Prostate gland (tissue), 2 donors: ENCODE results near the gene EEF2KMT. TPM values are rescaled to one million over a fixed set of nuclear protein-coding genes. Genes with fewer than 3 reads are reported as not detected.
"Not testable (repeated sequence)": the region's sequence is repeated elsewhere in the genome, so short reads cannot be mapped to it uniquely, and the experiment has no call there.

Experiments
- DNase-seq: peaks from one replicate; pipeline ENCODE4 v3.0.0-alpha.2; 2019; ENCODE audit warnings: low spot score
- H3K27ac ChIP-seq, 2 donors: fragments of 200-600 bp; sonication (generic); 2 replicates each; pipeline ENCODE4 v1.5.1; 2017 to 2019
- H3K27me3 ChIP-seq: fragments of 200-600 bp; sonication (generic); replicated peaks from 2 replicates; pipeline ENCODE4 v1.5.1; 2019; ENCODE audit not compliant: insufficient read depth
- H3K36me3 ChIP-seq, 2 donors: fragments of 200-600 bp; sonication (generic); 1 replicate in 1 of 2; 2 replicates in 1 of 2; pipeline versions ENCODE4 v1.5.1 to v1.8.1; 2017 to 2019
- H3K4me1 ChIP-seq: fragments of 200-600 bp; sonication (generic); replicated peaks from 2 replicates; pipeline ENCODE4 v1.5.1; 2019
- H3K4me3 ChIP-seq, 2 donors: fragments of 200-600 bp; sonication (generic); 2 replicates each; pipeline ENCODE4 v1.5.1; 2017 to 2019
- H3K9me3 ChIP-seq: fragments of 200-600 bp; sonication (generic); 2 replicates; pipeline ENCODE4 v1.5.1; 2017
- CTCF ChIP-seq, 4 experiments: fragments of 200-600 bp in 2 of 4; fragments of 450-650 bp in 2 of 4; sonication (generic) in 2 of 4; IDR thresholded peaks; 1 replicate in 3 of 4; 2 replicates in 1 of 4; pipeline ENCODE4 v1.5.1; 2016 to 2019; ENCODE audit warnings: antibody characterized with exemption in 4 of 4, mild to moderate bottlenecking in 2 of 4, moderate library complexity in 2 of 4
- POLR2A ChIP-seq: fragments of 450-650 bp; IDR thresholded peaks from one replicate; pipeline ENCODE4 v1.6.1; 2016; ENCODE audit warnings: antibody characterized with exemption, mild to moderate bottlenecking
- POLR2AphosphoS5 ChIP-seq: sonication (generic); formaldehyde crosslinking; IDR thresholded peaks from one replicate; pipeline ENCODE4 v1.6.1; 2017; ENCODE audit warnings: antibody characterized with exemption
- WGBS: methylation state at CpG from one replicate; pipeline ENCODE4 v1.1.5; 2018; 5-methylcytosine and 5-hydroxymethylcytosine counted together
- intact Hi-C: fragments of 100-400 bp; cut with DNase I; formaldehyde crosslinking; loops from one replicate; pipeline ENCODE4 v1.14.2; 2022
- total RNA-seq, 2 donors: library from RNA; depleted of rRNA; stranded (reverse); fragments of >200 nt; gene quantifications; one replicate each; pipeline ENCODE4 v1.1.0, GENCODE V29; 2016

The EEF2KMT gene
- total RNA-seq = 10 to 100 TPM; 10.1 to 10.8 TPM

DNA sequence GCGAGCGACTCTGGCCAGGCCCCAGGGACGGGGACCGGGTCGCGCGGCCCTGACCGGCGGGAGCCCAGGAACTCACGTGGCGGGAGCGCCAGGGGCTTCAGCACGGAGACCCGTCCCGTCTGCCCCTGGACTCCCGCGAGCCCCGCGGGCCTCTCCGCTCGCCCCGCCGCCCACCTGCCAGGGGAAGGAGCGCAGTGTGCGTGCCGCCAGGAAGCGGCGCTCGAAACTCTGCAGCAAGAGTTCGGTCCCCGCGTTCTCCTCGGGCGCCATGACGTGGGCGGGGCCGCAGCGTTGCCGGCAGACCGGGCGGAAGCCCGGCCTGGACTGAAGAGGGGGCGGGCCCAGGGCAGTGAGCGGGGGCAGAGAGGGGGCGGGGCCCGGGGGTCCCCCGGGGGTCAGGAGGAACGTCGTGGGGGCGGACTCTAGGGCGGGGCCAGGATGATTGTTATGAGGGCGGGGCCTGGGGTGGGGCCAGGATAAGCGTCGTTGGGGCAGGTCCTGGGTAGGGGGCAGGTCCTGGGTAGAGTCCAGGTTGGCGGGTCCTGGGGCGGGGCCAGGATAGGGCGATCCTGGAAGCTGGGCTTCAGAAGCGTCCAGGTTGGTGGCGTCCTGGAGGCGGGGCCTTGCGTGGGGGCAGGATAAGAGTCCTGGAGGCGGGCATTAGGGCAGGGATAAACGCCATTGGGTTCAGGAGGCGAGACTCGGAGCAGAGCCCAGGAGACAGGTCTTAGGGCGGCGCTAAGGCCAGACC, at the start of gene EEF2KMT:
Gene EEF2KMT, minus strand, starts transcription at position 326 of the 751 bp plus-strand sequence. Its CDS starts 56 bp downstream, at position 270.
- H3K27ac ChIP-seq = peak within 1 kb of the TSS; percentile 92
- peak within 1 kb of the TSS; percentile 68 to 70 for H3K4me3 ChIP-seq
- intact Hi-C loops, H3K27me3 ChIP-seq, H3K36me3 ChIP-seq, H3K4me1 ChIP-seq, H3K9me3 ChIP-seq: not testable (repeated sequence)
- peak; percentile 99 for DNase-seq
- peak; percentile 43 for TF ChIP-seq POLR2AphosphoS5
- TF ChIP-seq POLR2A = peak; percentile 25
- 0% methylated on average over 31 of the region's 67 CpGs for WGBS

DNA sequence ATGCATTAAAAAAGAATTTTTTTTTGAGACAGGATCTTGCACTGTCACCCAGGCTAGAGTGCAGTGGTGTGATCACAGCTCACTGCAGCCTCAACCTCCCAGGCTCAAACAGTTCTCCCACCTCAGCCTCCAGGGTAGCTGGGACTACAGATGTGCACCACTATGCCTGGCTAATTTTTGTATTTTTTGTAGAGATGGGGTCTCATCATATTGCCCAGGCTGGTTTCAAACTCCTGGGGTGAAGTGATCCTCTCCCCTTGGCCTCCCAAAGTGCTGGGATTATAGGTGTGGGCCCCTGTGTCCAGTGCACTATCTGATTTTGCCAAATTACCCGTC, 47.0 kb upstream of the EEF2KMT start:
- DNase-seq, H3K27me3 ChIP-seq, intact Hi-C loops: not testable (repeated sequence)

DNA sequence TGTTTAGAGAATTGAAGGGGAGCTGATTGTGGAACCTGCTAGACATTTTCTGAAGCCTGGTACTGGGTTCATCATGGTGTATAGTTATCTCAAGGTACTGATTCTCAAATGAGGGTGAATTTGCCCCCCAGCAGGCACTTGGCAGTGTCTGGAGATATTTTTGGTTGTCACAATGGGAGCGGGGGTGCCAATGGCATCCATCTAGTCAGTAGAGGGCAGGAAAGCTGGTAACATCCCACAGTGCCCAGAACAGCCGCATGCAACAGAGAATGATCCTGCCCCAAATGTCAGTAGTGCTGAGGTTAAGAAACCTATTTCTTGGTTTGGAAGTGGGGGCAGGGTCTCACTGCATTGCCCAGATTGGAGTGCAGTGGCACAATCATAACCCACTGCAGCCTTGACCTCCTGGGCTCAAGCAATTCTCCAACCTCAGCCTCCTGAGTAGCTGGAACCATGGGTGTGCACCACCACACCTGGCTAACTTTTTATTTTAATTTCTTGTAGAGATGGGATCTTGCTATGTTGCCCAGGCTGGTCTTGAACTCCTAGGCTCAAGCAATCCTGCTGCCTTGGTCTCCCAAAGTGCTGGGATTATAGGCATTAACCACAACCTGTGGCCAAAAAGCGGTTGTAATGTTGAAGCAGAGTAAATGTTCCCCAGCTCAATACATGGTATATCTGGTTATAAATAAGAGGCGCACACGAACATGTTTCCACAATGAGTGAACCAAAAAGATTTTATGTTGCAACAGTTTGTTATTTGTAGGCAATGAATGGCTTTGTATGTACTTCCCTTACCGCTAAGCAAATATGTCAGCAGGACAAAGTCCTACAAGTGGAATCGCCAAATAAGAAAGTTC, 46.4 kb upstream of the EEF2KMT start:
- Histone ChIP-seq H3K27me3 (no peaks in the 10 kb centered on the region), H3K36me3 (no peaks in the 10 kb centered on the region), H3K4me3 (no peak overlapping the region), H3K9me3 (no peaks in the 10 kb centered on the region), H3K27ac (no peak overlapping the region), H3K4me1 (no peaks in the 10 kb centered on the region)
- intact Hi-C loops = no loop called here
- TF ChIP-seq CTCF (IDR thresholded peaks at IDR 0.05) (no peak), POLR2AphosphoS5 (no peak), POLR2A (no peak)
- no peak for DNase-seq
- 86% methylated on average over 7 of the region's 7 CpGs for WGBS

More for the DNA sequence above, 47.0 kb upstream of the EEF2KMT start:
- H3K36me3 ChIP-seq, H3K9me3 ChIP-seq, H3K4me1 ChIP-seq, H3K4me3 ChIP-seq, H3K27ac ChIP-seq: not testable (repeated sequence)
- 92% methylated on average over 1 of the region's 1 CpG for WGBS

GRCh38 chr16:5140151-5140550, 42.6 kb upstream of the EEF2KMT start:
- H3K27me3 ChIP-seq, DNase-seq, intact Hi-C loops, H3K4me1 ChIP-seq, H3K4me3 ChIP-seq, H3K9me3 ChIP-seq, H3K36me3 ChIP-seq, H3K27ac ChIP-seq: not testable (repeated sequence)
- WGBS = 68% methylated on average over 7 of the region's 7 CpGs

DNA sequence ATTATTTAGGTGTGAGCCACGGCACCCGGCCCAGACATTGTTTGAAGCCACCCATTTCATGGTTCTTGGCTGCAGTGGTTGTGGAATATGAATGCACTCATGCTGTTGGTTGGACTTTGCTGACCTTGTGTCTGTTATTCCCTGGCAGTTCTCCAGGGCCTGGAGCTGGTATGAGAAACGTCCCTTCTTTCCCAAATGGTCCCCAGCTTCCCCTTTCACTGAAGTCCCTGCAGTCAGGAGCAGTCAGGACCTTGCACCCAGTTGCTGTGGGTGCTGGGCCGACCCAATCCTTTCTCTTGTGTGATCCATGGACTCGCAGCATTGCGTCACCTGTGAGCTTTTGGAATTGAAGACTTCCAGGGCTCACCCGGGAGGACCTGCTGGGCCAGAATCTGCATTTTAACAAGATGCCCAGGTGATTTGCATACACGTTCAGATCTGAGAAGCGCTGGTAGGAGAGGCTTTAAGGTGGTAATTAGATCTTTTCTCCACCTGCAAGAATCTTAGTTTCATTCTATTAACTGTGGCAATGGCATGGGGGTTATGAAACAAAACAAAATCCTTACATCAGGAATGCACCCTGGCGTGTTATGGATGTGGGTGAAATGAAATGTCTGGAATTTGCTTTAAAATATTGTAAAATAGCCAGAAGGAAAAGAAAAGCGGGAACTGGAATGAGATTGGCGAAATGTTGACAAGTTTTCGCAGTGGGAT, 37.3 kb upstream of the EEF2KMT start:
- intact Hi-C loops, DNase-seq: not testable (repeated sequence)
- WGBS = 58% methylated on average over 13 of the region's 13 CpGs

GRCh38 chr16:5132915-5133600, 35.5 kb upstream of the EEF2KMT start:
- peak in 1 of 4 experiments; percentile 18 for TF ChIP-seq CTCF (IDR thresholded peaks at IDR 0.05)

More for the DNA sequence above, 37.3 kb upstream of the EEF2KMT start:
- H3K27ac ChIP-seq, H3K9me3 ChIP-seq, H3K27me3 ChIP-seq, H3K4me1 ChIP-seq, H3K4me3 ChIP-seq, H3K36me3 ChIP-seq: not testable (repeated sequence)

GRCh38 chr16:5131467-5132004, 33.9 kb upstream of the EEF2KMT start:
- H3K4me1 ChIP-seq, H3K36me3 ChIP-seq, intact Hi-C loops, H3K9me3 ChIP-seq, H3K27ac ChIP-seq, H3K27me3 ChIP-seq, H3K4me3 ChIP-seq, DNase-seq: not testable (repeated sequence)
- WGBS = 91% methylated on average over 3 of the region's 3 CpGs

More at GRCh38 chr16:5132915-5133600, 35.5 kb upstream of the EEF2KMT start:
- H3K4me3 ChIP-seq, intact Hi-C loops, H3K4me1 ChIP-seq, H3K27me3 ChIP-seq, H3K9me3 ChIP-seq, H3K36me3 ChIP-seq, DNase-seq, H3K27ac ChIP-seq: not testable (repeated sequence)
- 27% methylated on average over 13 of the region's 13 CpGs for WGBS

GRCh38 chr16:5117300-5118087, 19.9 kb upstream of the EEF2KMT start:
- H3K4me1 ChIP-seq, H3K36me3 ChIP-seq, H3K4me3 ChIP-seq, intact Hi-C loops, H3K9me3 ChIP-seq, H3K27me3 ChIP-seq, H3K27ac ChIP-seq: not testable (repeated sequence)
- peak; percentile 13 for DNase-seq
- WGBS = 14% methylated on average over 20 of the region's 20 CpGs
